SK-N-SH treated with all-trans-retinoic acid at 6 μM for 48 hours (cell line): ENCODE measurements around the gene GMPS.

Source experiments
- BACH2 ChIP-seq: fragments of 250-450 bp; sonication (Bioruptor Pico); IDR thresholded peaks from 2 replicates; pipeline ENCODE4 v1.9.0; 2021; ENCODE audit warnings: mild to moderate bottlenecking, borderline replicate concordance
- ZFP30 ChIP-seq: fragments of 450-650 bp; formaldehyde crosslinking; IDR thresholded peaks from 2 replicates; pipeline ENCODE4 v1.5.0; 2022; ENCODE audit warnings: mild to moderate bottlenecking, moderate library complexity
- ZNF565 ChIP-seq: fragments of 450-650 bp; formaldehyde crosslinking; conservative IDR thresholded peaks from 2 replicates; pipeline ENCODE4 v1.5.0; 2020; ENCODE audit warnings: low read depth, mild to moderate bottlenecking, moderate library complexity
- TF ChIP-seq, protein P1 (sequence below): fragments of 250-450 bp; sonication (Bioruptor Pico); IDR thresholded peaks from 2 replicates; pipeline ENCODE4 v1.8.0; 2020; ENCODE audit warnings: mild to moderate bottlenecking, moderate library complexity, borderline replicate concordance

DNA sequence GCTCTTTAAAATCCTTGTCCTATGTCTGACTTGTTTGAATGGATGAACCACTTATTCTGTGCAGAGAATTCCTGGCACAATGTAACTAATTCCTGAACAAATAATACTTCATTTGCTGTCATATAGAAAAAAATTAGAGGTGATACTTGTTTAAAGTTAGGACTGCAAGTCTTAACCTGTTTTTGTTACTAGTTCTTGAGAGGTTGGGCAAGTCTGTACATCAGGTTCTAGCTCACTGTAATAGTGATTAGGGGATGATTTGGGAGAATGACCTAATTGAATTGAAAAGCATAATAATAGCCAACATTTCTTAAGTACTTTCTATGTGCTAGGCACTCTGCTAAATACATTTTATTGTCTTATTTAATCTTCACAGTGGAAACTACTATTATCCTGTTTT, 49.3 kb downstream of the GMPS start:
- TF ChIP-seq, protein P1, sequence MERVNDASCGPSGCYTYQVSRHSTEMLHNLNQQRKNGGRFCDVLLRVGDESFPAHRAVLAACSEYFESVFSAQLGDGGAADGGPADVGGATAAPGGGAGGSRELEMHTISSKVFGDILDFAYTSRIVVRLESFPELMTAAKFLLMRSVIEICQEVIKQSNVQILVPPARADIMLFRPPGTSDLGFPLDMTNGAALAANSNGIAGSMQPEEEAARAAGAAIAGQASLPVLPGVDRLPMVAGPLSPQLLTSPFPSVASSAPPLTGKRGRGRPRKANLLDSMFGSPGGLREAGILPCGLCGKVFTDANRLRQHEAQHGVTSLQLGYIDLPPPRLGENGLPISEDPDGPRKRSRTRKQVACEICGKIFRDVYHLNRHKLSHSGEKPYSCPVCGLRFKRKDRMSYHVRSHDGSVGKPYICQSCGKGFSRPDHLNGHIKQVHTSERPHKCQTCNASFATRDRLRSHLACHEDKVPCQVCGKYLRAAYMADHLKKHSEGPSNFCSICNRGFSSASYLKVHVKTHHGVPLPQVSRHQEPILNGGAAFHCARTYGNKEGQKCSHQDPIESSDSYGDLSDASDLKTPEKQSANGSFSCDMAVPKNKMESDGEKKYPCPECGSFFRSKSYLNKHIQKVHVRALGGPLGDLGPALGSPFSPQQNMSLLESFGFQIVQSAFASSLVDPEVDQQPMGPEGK (CRISPR knock-in tag) = no peak
- TF ChIP-seq BACH2 (no peak), ZFP30 (CRISPR knock-in tag) (no peak), ZNF565 (CRISPR knock-in tag) (no peak)
